ENCODE data around the gene TXN.

TXN gene

GRCh38 chr9:110256380-110257096 is at the start of gene TXN:
TSS of gene TXN (minus strand) at chr9:110256507. CDS start at chr9:110256435, 72 bp downstream.
- peak; percentile 83 for DNase-seq

DNA sequence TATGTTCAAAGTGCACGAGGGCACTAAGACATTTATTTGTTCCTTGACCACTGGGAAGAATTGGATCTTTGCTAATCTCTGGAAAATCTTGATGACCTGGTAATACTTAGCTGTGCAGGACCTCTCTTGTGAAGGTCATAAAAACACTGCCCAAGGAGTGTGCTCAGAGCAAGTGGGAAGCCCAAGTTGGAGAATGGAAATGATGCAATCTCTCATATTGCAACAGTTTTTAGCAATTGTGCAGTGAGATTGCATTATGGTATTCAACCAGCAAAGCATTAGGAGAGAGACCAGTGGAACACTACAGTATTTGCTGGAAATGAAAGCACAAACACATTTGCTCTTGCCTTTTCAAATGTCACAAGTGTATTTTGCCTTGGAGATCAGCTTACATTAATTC is 46.8 kb upstream of the TXN start:
- DNase-seq, result no peak

DNA sequence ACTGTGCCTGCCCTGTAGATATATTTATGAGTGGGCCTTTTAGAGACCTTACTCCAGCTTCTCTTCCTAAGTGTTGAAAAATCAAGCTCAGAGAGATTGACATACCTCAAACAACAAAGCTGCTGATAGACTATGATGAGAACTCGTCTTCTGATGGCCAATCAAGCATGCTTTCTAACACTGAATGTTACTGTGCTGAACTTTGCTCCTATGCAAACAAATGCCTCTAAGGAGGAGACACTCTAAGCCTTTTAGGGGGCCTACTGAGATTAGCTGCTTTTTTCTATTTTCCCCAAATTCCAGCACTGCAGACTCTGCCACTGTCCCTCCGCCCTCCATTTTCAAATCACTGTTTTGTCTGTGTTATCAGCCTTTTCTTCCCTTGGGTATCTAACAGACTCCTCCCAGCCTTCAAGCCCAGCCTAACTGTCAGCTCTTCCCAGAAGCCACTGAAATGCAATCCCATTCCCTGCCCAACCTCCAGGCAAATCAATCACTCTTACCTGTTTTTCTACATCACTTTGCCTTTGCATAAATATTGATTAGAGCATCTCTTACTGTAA is 41.8 kb upstream of the TXN start:
- no peak for DNase-seq

GRCh38 chr9:110293248-110293647 is 36.9 kb upstream of the TXN start:
- DNase-seq, result no peak

- DNase-seq, result no peak
These were observed 35.7 kb upstream of the TXN start for GRCh38 chr9:110291921-110292557.

GRCh38 chr9:110290001-110290400 is 33.7 kb upstream of the TXN start:
- DNase-seq, result no peak

GRCh38 chr9:110288503-110288902 is 32.2 kb upstream of the TXN start:
- DNase-seq, result no peak

DNA sequence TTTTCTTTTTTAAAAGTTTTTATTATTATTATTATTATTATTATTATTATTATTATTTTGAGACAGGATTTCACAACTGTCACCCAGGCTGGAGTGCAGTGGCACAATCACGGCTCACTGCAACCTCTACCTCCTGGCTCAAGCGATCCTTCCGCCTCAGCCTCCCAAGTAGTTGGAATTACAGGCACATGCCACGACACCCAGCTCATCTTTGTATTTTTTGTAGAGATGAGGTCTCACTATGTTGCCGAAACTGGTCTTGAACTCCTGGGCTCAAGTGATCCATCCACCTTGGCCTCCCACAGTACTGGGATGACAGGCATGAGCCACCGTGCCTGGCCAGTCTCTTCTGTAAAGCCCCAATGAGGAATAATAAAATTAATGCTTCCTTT is 31.0 kb upstream of the TXN start:
- DNase-seq, result no peak

- no peak for DNase-seq
These were observed 28.0 kb upstream of the TXN start for GRCh38 chr9:110284211-110284844.

- DNase-seq, result no peak
These were observed 27.4 kb upstream of the TXN start for GRCh38 chr9:110283751-110284150.

DNA sequence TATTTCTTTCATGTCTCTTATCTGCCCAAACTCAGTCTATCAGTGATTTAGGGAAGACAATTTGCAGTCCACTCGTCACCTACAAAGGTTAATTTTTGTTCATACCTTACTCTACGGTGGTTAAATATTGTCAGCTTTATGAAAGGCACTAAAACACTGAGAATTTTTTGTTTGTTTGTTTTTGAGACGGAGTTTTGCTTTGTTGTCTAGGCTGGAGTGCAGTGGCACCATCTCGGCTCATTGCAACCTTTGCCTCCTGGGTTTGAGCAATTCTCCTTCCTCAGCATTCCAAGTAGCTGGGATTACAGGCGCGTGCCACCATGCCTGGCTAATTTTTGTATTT is 26.4 kb upstream of the TXN start:
- DNase-seq, result no peak

- DNase-seq, result no peak
These were observed 25.9 kb upstream of the TXN start for GRCh38 chr9:110282018-110282738.

DNA sequence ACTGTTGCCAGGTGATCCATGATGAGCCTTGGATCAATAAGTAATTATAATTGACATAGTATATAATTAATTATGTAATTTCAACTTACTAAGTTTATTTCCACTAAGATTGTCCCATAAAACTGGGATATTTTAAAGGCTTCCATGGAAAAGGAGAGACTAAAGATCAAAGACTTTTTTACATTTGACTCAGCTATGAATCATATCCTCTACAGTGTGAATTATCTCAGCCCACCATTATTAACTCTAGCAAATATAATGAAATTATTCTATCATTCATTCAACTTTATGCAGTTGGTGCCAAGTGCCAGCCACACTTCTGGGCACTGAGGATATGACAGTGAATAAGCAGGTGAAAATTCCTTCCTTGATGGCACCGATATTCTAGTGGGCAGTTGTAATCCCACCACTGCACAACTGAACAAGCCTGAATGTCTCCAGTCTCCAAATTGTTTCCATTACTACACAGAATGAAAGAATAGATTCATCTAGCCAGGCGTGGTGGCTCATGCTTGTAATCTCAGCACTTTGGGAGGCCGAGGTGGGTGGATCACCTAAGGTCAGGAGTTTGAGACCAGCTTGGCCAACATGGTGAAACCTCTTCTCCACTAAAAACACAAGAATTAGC is 21.9 kb upstream of the TXN start:
- no peak for DNase-seq

GRCh38 chr9:110276781-110277180 is 20.5 kb upstream of the TXN start:
- no peak for DNase-seq

DNA sequence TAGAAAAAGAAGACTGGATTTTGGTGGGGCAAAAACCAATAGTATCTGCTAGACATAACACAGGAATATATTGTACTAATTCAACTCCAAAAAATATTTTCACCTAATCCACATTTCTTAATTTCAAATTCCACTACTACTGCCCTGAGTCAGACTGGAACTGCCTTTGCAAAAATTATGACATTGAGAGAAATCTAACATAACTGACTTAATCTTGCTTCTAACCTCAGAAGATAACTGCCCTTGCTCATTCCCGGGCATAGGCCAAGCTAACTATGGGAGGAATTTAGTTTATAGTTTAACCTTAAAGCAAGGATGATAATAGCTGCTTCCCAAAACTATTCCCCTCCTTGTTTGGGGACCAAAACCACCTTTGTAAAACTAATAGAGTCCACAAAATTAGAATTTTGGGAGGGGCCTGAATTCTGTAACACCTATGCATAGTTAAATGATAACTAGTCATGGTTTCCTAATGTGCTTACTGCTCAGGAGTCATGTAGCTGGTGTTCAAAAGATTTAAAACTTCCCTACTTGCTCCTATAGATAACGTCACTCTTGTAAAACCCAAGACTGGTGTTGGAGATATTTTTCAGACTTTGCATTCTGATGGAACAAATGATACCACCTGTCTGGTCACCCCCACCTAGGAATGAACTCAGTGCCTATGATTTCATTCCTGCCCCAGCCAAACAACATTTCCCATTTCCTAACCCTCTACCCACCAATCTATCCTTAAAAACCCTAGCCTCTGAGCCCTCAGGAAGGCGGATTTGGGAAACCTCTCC is 14.1 kb upstream of the TXN start:
- DNase-seq, result no peak

DNA sequence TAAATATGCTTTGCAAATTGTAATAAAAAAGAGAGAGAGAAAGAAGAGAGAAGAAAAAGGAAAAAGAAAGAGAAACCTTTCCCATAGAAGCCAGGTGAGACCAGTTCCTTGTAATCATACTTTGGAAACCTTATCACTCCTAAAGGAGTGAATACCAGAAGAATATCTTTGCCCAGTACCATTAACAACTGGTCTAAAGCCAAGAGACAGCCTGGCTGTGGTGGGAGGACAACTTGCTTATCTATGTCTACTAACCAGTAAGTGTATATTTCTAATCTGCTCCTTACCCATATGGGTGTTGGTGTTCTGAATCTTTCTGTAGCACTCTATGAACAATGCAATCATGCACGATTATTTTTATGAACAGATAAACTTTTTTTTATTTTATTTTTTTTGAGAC is 10.5 kb upstream of the TXN start:
- no peak for DNase-seq

- no peak for DNase-seq
These were observed 5.3 kb upstream of the TXN start for GRCh38 chr9:110261632-110262031.

- no peak for DNase-seq
These were observed 4.6 kb upstream of the TXN start for GRCh38 chr9:110260911-110261310.

- no peak for DNase-seq
These were observed 3.3 kb upstream of the TXN start for GRCh38 chr9:110259566-110259965.

DNA sequence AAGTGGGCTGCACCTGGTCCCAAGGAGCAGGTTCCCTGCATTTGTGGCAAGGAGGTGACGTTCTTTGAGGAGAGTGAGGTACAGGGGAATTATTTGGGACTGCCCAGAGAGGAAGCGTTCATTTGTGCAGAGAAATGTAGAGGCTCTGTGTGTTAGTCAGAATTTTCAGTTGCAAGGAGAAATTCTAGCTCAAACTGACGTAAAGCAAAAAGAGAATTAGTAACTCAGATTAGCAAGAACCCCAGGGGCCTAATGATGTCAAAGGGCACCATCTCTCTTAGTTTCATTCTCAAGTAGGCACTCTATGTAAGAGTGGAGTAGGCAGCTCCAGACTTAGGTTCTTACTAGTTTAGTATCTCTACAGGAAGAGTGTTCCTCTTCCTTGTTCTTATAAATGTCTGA is 2.4 kb upstream of the TXN start:
- no peak for DNase-seq

DNA sequence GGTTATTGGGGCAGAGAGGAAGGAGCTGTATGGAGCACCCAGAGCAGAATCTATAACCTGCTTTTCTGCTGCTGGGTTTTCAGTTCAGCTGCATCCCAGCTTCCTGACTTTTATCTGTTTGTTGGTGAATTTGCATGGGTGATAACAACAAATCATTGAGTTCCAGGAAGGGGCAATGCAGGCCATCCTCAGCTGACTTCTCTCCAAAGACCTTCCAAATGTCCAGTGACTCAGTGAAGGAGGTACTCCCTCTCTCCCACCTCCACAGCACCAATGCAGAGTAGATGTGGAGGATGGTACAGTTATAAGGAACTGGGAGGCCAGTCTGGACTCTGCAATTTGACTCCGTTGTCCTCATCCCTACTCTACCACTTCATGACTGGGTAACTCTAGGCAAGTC is 1.6 kb upstream of the TXN start:
- DNase-seq, result no peak
